A549 (cell line): Measurements from ENCODE around the gene NUDT6.

ENCODE experiments used
- EP300 ChIP-seq, 2 experiments: fragments of >200 bp; sonication (Bioruptor Twin); formaldehyde crosslinking; IDR thresholded peaks; 2 replicates in 1 of 2; 3 replicates in 1 of 2; pipeline ENCODE4 v1.6.1; 2016 to 2017
- JUN ChIP-seq, 2 experiments: fragments of >200 bp; sonication (Bioruptor Twin); formaldehyde crosslinking; IDR thresholded peaks; 2 replicates in 1 of 2; 3 replicates in 1 of 2; pipeline ENCODE4 v1.6.1; 2016 to 2017
- KDM1A ChIP-seq: fragments of 200-600 bp; sonication (generic); IDR thresholded peaks from 2 replicates; pipeline ENCODE4 v1.6.1; 2016; ENCODE audit warnings: low read depth, mild to moderate bottlenecking
- NPAS2 ChIP-seq: fragments of 250-450 bp; sonication (Bioruptor Pico); IDR thresholded peaks from 2 replicates; pipeline ENCODE4 v1.8.0; 2022; ENCODE audit warnings: mild to moderate bottlenecking, moderate library complexity, borderline replicate concordance
- POLR2A ChIP-seq: IDR thresholded peaks from 2 replicates; pipeline ENCODE4 v1.6.1; 2012; ENCODE audit warnings: mild to moderate bottlenecking, low read length
- SMC3 ChIP-seq: fragments of >200 bp; sonication (Bioruptor Twin); formaldehyde crosslinking; IDR thresholded peaks from 3 replicates; pipeline ENCODE4 v1.6.1; 2018; ENCODE audit warnings: inconsistent platforms
- TF ChIP-seq, protein P1 (sequence below): fragments of >200 bp; sonication (Bioruptor Twin); formaldehyde crosslinking; IDR thresholded peaks from 3 replicates; pipeline ENCODE4 v1.5.1; 2016
- TF ChIP-seq, protein P2 (sequence below): fragments of 450-650 bp; IDR thresholded peaks from 2 replicates; pipeline ENCODE4 v1.6.1; 2014; ENCODE audit warnings: antibody characterized with exemption
- TF ChIP-seq, protein P3 (sequence below): IDR thresholded peaks from 2 replicates; pipeline ENCODE4 v1.6.1; 2012

DNA sequence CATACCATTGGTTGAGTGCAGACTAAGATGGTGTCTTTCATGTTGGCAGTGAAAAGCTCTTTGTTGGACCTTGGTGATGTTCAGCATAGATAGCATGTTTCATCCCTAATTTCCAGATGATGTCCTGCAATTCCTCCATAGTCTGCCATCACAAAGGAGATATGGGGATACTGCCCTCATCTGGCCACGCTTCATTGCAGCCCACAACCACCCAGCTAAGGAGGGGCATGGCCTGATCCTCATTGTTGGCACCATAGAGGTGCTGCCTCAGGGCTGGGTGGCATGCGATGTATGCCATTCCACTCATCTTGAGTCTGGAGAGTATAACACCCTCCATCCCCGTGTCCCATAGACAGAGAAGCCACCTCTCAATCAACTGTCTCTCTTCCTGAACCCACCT is 31.5 kb upstream of the NUDT6 start:
- TF ChIP-seq, protein P1, sequence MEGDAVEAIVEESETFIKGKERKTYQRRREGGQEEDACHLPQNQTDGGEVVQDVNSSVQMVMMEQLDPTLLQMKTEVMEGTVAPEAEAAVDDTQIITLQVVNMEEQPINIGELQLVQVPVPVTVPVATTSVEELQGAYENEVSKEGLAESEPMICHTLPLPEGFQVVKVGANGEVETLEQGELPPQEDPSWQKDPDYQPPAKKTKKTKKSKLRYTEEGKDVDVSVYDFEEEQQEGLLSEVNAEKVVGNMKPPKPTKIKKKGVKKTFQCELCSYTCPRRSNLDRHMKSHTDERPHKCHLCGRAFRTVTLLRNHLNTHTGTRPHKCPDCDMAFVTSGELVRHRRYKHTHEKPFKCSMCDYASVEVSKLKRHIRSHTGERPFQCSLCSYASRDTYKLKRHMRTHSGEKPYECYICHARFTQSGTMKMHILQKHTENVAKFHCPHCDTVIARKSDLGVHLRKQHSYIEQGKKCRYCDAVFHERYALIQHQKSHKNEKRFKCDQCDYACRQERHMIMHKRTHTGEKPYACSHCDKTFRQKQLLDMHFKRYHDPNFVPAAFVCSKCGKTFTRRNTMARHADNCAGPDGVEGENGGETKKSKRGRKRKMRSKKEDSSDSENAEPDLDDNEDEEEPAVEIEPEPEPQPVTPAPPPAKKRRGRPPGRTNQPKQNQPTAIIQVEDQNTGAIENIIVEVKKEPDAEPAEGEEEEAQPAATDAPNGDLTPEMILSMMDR = no peak
- TF ChIP-seq, protein P2, sequence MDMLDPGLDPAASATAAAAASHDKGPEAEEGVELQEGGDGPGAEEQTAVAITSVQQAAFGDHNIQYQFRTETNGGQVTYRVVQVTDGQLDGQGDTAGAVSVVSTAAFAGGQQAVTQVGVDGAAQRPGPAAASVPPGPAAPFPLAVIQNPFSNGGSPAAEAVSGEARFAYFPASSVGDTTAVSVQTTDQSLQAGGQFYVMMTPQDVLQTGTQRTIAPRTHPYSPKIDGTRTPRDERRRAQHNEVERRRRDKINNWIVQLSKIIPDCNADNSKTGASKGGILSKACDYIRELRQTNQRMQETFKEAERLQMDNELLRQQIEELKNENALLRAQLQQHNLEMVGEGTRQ = no peak
- TF ChIP-seq SMC3 (no peak), JUN (IDR thresholded peaks at IDR 0.05) (no peak), NPAS2 (CRISPR knock-in tag) (no peak), POLR2A (no peak), KDM1A (no peak), EP300 (IDR thresholded peaks at IDR 0.05) (no peak)
- TF ChIP-seq, protein P3, sequence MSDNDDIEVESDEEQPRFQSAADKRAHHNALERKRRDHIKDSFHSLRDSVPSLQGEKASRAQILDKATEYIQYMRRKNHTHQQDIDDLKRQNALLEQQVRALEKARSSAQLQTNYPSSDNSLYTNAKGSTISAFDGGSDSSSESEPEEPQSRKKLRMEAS = no peak
